ENCODE results near the gene NKAIN4.

The NKAIN4 gene

DNA sequence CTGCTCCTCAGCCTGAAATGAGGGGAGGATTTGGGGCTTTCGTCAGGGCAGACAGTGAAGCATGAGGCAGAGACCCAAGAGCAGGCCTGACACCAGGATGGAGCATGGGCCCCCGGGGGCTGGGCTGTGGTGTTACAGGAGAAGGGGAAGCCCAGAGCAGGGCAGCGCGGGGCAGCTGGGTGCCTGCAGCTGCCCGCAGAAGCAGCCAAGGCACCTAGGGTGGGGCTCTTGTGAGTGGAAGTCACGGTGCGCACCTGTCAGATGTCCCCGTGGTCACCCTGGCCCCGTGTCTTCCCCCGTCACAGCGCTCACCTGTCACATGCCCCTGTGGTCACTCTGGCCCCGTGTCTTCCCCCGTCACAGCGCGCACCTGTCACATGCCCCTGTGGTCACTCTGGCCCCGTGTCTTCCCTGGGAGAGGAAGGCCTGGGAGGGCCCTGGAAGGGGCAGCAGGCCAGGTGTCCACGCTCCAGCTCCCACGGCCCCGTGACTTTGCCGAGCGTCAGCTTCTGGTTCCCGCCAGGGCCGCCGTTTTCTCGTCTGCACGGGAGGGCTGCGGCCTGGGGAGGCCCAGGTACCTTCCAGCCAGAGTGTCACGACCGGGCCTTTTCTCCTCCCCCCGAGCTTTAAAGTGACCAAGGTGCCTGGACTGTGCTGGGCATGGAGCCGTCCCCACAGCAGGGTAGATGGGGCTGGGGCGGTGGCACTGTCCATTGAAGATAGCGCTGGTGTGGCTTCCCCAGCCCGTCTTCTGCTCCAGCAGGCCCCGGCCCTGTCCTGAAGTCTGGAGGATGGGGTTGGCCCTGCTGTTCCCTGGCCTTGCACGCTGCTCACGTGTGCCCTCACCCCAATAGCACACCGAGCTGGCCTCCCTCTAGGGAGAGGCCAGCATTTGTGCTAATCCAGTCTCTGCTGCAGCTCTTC lies 27.7 kb upstream of the NKAIN4 start:
- TF ChIP-seq EP300 (IDR thresholded peaks at IDR 0.05; ENCODE audit: borderline replicate concordance), result no peak
- no peak for TF ChIP-seq FOXM1 (IDR thresholded peaks at IDR 0.05; ENCODE audit: borderline replicate concordance, low read depth)
- TF ChIP-seq TAF1 (IDR thresholded peaks at IDR 0.05; ENCODE audit: low read depth), result no peak
- TF ChIP-seq RAD21 (IDR thresholded peaks at IDR 0.05; ENCODE audit: low read depth), result no peak
- no peak for TF ChIP-seq CREB1 (IDR thresholded peaks at IDR 0.05; ENCODE audit: low read depth)
- TF ChIP-seq, protein P1, sequence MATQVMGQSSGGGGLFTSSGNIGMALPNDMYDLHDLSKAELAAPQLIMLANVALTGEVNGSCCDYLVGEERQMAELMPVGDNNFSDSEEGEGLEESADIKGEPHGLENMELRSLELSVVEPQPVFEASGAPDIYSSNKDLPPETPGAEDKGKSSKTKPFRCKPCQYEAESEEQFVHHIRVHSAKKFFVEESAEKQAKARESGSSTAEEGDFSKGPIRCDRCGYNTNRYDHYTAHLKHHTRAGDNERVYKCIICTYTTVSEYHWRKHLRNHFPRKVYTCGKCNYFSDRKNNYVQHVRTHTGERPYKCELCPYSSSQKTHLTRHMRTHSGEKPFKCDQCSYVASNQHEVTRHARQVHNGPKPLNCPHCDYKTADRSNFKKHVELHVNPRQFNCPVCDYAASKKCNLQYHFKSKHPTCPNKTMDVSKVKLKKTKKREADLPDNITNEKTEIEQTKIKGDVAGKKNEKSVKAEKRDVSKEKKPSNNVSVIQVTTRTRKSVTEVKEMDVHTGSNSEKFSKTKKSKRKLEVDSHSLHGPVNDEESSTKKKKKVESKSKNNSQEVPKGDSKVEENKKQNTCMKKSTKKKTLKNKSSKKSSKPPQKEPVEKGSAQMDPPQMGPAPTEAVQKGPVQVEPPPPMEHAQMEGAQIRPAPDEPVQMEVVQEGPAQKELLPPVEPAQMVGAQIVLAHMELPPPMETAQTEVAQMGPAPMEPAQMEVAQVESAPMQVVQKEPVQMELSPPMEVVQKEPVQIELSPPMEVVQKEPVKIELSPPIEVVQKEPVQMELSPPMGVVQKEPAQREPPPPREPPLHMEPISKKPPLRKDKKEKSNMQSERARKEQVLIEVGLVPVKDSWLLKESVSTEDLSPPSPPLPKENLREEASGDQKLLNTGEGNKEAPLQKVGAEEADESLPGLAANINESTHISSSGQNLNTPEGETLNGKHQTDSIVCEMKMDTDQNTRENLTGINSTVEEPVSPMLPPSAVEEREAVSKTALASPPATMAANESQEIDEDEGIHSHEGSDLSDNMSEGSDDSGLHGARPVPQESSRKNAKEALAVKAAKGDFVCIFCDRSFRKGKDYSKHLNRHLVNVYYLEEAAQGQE (IDR thresholded peaks at IDR 0.05; ENCODE audit: low read depth), result no peak
- no peak for TF ChIP-seq TEAD4 (IDR thresholded peaks at IDR 0.05)
- no peak for TF ChIP-seq CEBPB (IDR thresholded peaks at IDR 0.05)
- TF ChIP-seq YY1 (IDR thresholded peaks at IDR 0.05; ENCODE audit: low read depth), result no peak
- no peak for TF ChIP-seq NFIC (IDR thresholded peaks at IDR 0.05)
- no peak for TF ChIP-seq ZBTB7A (IDR thresholded peaks at IDR 0.05; ENCODE audit: low read depth)
- TF ChIP-seq EGR1 (IDR thresholded peaks at IDR 0.05), result no peak
- TF ChIP-seq, protein P2, sequence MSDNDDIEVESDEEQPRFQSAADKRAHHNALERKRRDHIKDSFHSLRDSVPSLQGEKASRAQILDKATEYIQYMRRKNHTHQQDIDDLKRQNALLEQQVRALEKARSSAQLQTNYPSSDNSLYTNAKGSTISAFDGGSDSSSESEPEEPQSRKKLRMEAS (IDR thresholded peaks at IDR 0.05), result no peak
- TF ChIP-seq TCF12 (IDR thresholded peaks at IDR 0.05; ENCODE audit: low read depth), result no peak
- TF ChIP-seq, protein P3, sequence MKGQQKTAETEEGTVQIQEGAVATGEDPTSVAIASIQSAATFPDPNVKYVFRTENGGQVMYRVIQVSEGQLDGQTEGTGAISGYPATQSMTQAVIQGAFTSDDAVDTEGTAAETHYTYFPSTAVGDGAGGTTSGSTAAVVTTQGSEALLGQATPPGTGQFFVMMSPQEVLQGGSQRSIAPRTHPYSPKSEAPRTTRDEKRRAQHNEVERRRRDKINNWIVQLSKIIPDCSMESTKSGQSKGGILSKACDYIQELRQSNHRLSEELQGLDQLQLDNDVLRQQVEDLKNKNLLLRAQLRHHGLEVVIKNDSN (IDR thresholded peaks at IDR 0.05), result no peak

DNA sequence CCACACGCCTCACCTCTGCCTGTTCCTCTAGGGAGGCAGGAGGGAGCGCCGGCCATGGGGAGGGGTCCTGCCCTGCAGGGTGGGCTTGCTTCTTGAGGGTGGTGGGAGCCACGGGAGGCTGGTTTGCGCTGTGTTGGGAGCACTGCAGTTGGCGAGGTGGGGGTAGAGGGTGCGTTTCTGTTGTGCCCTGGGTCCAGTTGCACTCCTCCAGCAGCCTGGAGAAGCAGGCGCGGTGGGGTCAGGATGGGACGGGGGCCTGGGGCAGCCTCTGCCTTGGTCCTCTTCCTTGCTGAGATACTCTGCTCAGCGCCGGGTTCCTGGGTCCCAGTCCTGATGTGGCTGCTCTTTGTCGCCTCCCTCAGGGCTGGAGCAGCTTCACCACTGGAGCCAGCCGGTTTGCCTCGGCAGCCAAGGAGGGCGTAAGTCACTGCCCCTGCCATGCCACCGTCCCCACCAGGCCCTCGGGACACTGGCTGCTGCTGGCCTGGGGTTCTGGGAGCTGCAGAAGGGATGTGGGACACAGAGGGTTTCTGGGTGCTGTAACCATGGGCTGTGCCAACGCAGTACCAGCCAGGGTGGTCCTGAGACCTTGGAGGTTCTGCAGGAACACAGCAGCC lies 26.8 kb upstream of the NKAIN4 start:
- no peak for TF ChIP-seq TEAD4 (IDR thresholded peaks at IDR 0.05)
- TF ChIP-seq EGR1 (IDR thresholded peaks at IDR 0.05), result no peak
- TF ChIP-seq, protein P3 (IDR thresholded peaks at IDR 0.05), result no peak
- no peak for TF ChIP-seq FOXM1 (IDR thresholded peaks at IDR 0.05; ENCODE audit: borderline replicate concordance, low read depth)
- no peak for TF ChIP-seq NFIC (IDR thresholded peaks at IDR 0.05)
- TF ChIP-seq CREB1 (IDR thresholded peaks at IDR 0.05; ENCODE audit: low read depth), result no peak
- no peak for TF ChIP-seq YY1 (IDR thresholded peaks at IDR 0.05; ENCODE audit: low read depth)
- TF ChIP-seq EP300 (IDR thresholded peaks at IDR 0.05; ENCODE audit: borderline replicate concordance), result no peak
- no peak for TF ChIP-seq TCF12 (IDR thresholded peaks at IDR 0.05; ENCODE audit: low read depth)
- TF ChIP-seq RAD21 (IDR thresholded peaks at IDR 0.05; ENCODE audit: low read depth), result peak; percentile 24; the same call in 1 of the 2 replicates
- TF ChIP-seq, protein P1 (IDR thresholded peaks at IDR 0.05; ENCODE audit: low read depth), result no peak
- no peak for TF ChIP-seq TAF1 (IDR thresholded peaks at IDR 0.05; ENCODE audit: low read depth)
- 0 out of 2 replicates have a peak, but pooled peaks have one; percentile 36 for TF ChIP-seq ZBTB7A (IDR thresholded peaks at IDR 0.05; ENCODE audit: low read depth)

DNA sequence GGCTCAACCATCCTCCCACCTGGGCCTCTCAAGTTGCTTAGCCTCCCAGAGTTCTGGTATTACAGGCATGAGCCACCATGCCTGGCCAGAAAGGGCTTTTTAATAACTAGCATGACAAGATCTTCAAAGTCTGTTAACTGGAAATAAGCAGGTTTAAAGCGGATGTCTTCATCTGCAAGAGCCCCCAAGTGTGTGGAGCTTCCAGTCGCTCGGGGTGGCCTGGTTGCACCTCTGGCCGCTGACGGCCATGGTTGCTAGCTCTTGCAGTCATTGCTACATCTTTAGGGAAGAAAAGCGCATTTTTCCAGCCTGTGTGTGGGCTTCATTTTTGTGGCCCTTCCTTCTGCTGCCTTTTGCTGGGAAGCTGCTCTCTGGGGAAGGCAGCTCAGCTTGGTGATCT lies 26.1 kb upstream of the NKAIN4 start:
- TF ChIP-seq, protein P1 (IDR thresholded peaks at IDR 0.05; ENCODE audit: low read depth), result no peak
- TF ChIP-seq EP300 (IDR thresholded peaks at IDR 0.05; ENCODE audit: borderline replicate concordance), result no peak
- TF ChIP-seq TEAD4 (IDR thresholded peaks at IDR 0.05), result no peak
- no peak for TF ChIP-seq NFIC (IDR thresholded peaks at IDR 0.05)
- TF ChIP-seq CREB1 (IDR thresholded peaks at IDR 0.05; ENCODE audit: low read depth), result no peak
- no peak for TF ChIP-seq ZBTB7A (IDR thresholded peaks at IDR 0.05; ENCODE audit: low read depth)
- no peak for TF ChIP-seq FOXM1 (IDR thresholded peaks at IDR 0.05; ENCODE audit: borderline replicate concordance, low read depth)
- TF ChIP-seq, protein P3 (IDR thresholded peaks at IDR 0.05), result no peak
- TF ChIP-seq RAD21 (IDR thresholded peaks at IDR 0.05; ENCODE audit: low read depth), result no peak
- no peak for TF ChIP-seq YY1 (IDR thresholded peaks at IDR 0.05; ENCODE audit: low read depth)
- TF ChIP-seq, protein P2 (IDR thresholded peaks at IDR 0.05), result no peak
- TF ChIP-seq TAF1 (IDR thresholded peaks at IDR 0.05; ENCODE audit: low read depth), result no peak
- no peak for TF ChIP-seq CEBPB (IDR thresholded peaks at IDR 0.05)
- no peak for TF ChIP-seq TCF12 (IDR thresholded peaks at IDR 0.05; ENCODE audit: low read depth)
- no peak for TF ChIP-seq EGR1 (IDR thresholded peaks at IDR 0.05)
